ENCODE results near the gene AMPD3. TPM values are rescaled to one million over a fixed set of nuclear protein-coding genes. Genes with fewer than 3 reads are reported as not detected.

AMPD3 gene
- total RNA-seq, 2 donors from 2014 or later, result 12.0 to 15.0 TPM

DNA sequence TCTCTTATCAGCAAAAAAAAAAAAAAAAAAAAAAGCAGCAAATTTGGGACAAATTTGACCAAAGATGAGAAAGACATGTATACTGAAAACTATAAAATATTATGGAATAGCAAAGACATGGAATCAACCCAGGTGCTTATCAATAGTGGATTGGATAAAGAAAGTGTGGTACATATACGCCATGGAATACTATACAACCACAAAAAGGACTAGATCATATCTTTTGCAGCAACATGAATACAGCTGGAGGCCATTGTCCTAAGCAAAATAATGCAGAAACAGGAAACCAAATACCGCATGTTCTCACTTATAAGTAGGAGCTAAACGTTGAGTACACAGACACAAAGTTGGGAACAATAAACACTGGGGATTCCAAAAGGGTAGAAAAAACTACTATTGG, 87.7 kb downstream of the AMPD3 start:
- ATAC-seq (no peak), DNase-seq (no peak)
- intact Hi-C loops (cut with DNase I, micrococcal nuclease), result no loop called here

DNA sequence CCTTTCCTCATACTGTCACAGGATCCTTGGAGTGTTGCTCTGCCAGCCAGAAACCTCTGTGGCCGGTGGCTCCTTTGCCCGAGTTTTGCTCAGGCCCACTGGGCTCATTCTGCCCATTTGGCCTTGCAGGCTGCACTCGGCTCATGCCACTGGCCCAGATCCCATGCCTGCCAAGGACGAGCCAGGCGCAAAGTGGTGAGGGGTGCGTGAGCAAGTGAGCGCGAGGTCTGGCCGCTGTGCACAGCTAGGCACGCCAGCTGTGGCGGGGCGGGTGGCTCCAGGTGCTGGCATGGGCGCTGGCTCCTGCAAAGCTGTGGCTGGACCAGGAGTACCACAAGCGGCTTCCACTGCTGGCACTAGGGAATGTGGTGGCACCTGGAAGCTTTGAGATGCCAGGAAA, 88.7 kb downstream of the AMPD3 start:
- no peak for DNase-seq
- intact Hi-C loops (cut with DNase I, micrococcal nuclease), result no loop called here
- no peak for ATAC-seq

DNA sequence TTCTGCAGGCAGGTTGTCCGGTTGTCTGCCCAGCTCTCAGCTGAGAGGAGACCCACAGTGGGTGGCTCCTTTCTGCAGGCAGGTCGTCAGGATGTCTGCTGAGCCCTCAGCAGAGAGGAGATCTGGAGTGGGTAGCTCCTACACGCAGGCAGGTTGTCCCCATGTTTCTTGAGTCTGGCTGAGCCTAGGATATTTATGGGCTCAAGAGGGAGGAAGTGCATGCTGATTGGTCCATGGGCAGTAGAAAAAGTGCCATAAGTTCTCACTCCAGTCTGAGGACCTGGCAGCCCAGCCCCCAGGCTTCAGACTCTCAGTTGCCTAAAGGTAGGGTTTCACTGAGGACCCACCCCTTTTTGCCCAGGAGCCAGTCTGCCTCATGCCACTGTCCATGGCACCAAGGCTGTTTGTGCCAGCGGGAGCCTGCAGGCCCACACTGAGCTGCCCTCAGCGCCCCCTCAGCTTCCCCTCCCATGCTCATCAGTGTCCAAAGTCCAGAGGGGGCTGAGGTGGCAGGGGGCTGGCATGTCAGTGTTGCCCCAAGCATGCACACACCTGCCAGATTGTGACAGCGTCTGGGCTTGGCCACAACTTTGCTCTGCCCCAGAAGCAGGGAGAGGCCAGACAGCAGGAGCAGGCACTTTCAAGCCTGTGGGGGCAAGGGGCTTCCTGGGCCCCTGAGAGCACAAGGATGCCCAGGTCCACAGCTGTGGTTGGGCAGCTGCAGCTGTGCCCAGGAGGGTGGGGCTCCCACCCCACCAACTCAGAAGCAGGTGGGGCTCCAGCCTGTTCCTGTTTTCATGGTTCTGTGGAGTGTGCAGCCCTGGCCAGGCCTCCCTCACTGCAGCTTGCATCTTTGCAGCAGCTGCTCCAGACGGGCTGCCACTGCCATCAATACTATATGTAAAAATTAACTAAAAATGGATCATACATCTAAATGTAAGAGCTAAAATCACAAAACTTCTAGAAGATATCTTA, 89.7 kb downstream of the AMPD3 start:
- DNase-seq (no peak), ATAC-seq (no peak)
- intact Hi-C loops (cut with DNase I, micrococcal nuclease), result no loop called here

DNA sequence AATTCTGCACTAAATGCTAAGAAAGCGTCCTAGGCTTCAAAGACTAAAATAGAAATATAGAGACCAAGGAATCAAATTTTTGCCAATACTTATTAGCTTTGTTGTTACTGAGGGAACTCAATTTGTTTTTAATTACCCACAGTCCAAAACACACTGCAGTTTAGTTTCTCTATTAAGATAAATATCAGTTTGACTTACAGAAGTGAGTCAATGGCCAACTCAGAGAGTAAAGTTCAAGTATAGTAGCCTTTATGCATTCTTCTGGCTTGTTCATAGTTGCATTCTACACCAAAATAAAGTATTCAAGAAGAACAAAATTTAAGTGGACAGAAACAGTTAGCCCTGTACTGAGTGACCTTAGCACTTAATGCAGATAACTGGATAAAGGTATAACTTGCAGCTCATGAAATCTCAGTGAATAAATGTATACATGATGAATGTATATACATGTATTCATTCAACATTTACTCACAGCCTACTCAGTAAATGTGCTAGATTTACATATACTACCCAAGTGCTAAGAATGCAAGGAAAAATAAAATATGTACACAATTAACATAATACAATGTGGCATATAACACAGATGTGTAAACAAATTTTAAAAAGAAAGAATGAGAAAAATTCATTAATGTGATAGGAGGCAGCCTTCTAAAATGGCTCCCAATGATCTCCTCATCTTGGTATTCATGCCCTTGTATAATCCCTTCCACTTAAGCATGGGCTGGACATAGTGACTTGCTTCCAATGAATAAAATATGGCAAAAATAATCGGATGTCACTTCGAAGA, 95.6 kb downstream of the AMPD3 start:
- DNase-seq, result no peak
- ATAC-seq, result no peak
- intact Hi-C loops (cut with DNase I, micrococcal nuclease), result no loop called here

DNA sequence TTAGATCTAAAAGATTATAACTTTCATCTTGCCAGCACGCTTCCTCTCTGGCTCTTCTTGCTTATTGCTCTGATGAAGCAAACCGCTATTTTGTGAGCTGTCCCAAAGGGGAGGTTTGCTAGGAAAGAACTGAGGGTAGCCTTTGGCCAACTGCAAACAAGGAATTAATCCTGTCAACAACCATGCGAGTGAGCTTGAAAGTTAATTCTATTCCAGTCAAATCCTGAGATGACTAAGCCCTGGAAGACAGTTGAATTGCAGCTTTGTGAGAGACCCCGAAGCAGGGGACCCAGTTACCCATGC, 96.2 kb downstream of the AMPD3 start:
- intact Hi-C loops (cut with DNase I, micrococcal nuclease), result no loop called here
- DNase-seq (no peak), ATAC-seq (no peak)

DNA sequence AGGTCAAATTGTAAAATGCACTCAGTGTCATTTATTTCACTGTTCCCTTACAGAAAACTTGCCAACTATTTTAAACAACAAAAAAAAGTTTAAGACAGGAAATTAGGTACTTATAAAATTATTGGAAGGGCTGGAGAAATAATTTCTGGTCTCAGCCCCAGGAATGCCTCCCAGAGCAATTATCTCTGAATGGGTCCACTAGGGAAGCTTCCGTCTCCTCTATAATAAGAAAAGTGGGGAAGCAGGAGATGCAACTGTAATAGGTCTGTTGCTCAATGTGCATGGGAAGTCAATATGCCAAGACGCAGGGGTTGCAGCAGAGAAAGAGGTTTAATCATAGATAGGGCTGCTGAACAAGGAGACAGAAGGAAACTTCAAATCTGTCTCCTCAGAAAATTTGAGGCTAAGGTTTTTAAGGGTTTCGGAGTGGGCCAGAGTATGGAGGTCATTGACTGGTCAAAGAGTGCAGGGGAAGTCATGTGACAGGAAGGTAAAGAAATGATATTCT, 96.8 kb downstream of the AMPD3 start:
- ATAC-seq (no peak), DNase-seq (no peak)
- intact Hi-C loops (cut with DNase I, micrococcal nuclease), result no loop called here

DNA sequence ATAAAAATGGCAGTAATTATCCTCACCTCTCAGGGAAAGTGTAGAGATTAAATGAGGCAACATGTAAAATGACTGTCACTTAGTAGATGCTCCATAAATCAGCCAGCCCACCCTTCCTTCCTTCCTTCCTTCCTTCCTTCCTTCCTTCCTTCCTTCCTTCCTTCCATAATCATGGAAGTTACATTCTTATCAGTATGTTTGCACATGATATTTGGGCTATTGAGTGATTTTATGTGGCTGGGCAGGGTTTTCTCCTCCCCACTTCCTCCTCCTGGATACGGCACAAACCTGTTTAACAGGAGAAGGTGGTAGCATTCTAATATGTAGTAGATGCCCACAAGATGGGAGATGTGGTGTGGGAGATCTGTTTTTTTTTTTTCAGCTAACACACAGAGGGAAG, 101.5 kb downstream of the AMPD3 start:
- peak; percentile 52 for ATAC-seq

More for the DNA sequence above, 101.5 kb downstream of the AMPD3 start:
- DNase-seq, result no peak
- intact Hi-C loops (cut with DNase I, micrococcal nuclease), result no loop called here

Other genes starting within 250 kb of the AMPD3 start
- 10 to 100 TPM; 46.4 to 49.9 TPM for gene SBF2, start 161.0 kb upstream of the AMPD3 start, total RNA-seq
- 10 to 100 TPM; 47.1 to 81.7 TPM for gene ADM, start 150.2 kb upstream of the AMPD3 start, total RNA-seq
- 10 to 100 TPM; 36.5 to 40.4 TPM for gene RNF141, start 85.9 kb downstream of the AMPD3 start, total RNA-seq
- 10 to 100 TPM; 31.3 to 39.4 TPM for gene LYVE1, start 113.4 kb downstream of the AMPD3 start, total RNA-seq
- 10 to 100 TPM in 1 of 2 donors, 1 to 10 TPM in 1; 7.7 to 22.9 TPM for gene IRAG1, start 238.5 kb downstream of the AMPD3 start, total RNA-seq